CD14-positive monocyte (primary cell): ENCODE measurements around the gene TPX2. TPM values are rescaled to one million over a fixed set of nuclear protein-coding genes. Genes with fewer than 3 reads are reported as not detected.

Source experiments
- DNase-seq, 3 donors: peaks; one replicate each; pipeline ENCODE4 v3.0.0-alpha.2; 2011 to 2022
- H2AFZ ChIP-seq: 2 replicates; pipeline ENCODE4 v1.6.0; 2012; ENCODE audit warnings: mild to moderate bottlenecking, low read depth, low read length, inconsistent platforms; ENCODE audit not compliant: insufficient read depth, poor library complexity, severe bottlenecking
- H3K27ac ChIP-seq, 2 donors: 1 replicate in 1 of 2; 2 replicates in 1 of 2; pipeline ENCODE4 v1.5.1; 2012 to 2013; ENCODE audit warnings: low read length in 2 of 2, control low read depth in 1 of 2, inconsistent platforms in 1 of 2, low read depth in 1 of 2, mild to moderate bottlenecking in 1 of 2
- H3K27me3 ChIP-seq, 2 donors: one replicate each; pipeline versions ENCODE4 v1.6.0 to v1.6.1; 2011 to 2013; ENCODE audit warnings: low read length in 2 of 2; ENCODE audit not compliant: control insufficient read depth in 2 of 2, insufficient read depth in 2 of 2
- H3K36me3 ChIP-seq, 2 donors: replicated peaks in 1 of 2; 1 replicate in 1 of 2; 2 replicates in 1 of 2; pipeline versions ENCODE4 v1.5.1 to v1.6.1; 2012 to 2013; ENCODE audit warnings: low read length in 2 of 2, control low read depth in 1 of 2, inconsistent platforms in 1 of 2, mild to moderate bottlenecking in 1 of 2; ENCODE audit not compliant: insufficient read depth in 2 of 2, control insufficient read depth in 1 of 2
- H3K4me1 ChIP-seq, 2 donors: 1 replicate in 1 of 2; 2 replicates in 1 of 2; pipeline versions ENCODE4 v1.5.1 to v1.6.1; 2012 to 2013; ENCODE audit warnings: low read length in 2 of 2, control low read depth in 1 of 2, inconsistent platforms in 1 of 2, mild to moderate bottlenecking in 1 of 2, moderate library complexity in 1 of 2; ENCODE audit not compliant: insufficient read depth in 2 of 2, control insufficient read depth in 1 of 2
- H3K4me2 ChIP-seq: replicated peaks from 2 replicates; pipeline ENCODE3; 2012; ENCODE audit warnings: low read length, moderate library complexity, mild to moderate bottlenecking; ENCODE audit not compliant: poor library complexity, severe bottlenecking; ENCODE audit errors: extremely low read depth
- H3K4me3 ChIP-seq, 3 experiments: fragments of 200-600 bp in 1 of 3; sonication (generic) in 1 of 3; replicated peaks in 1 of 3; 1 replicate in 2 of 3; 2 replicates in 1 of 3; pipeline ENCODE4 v1.5.1; 2011 to 2013; ENCODE audit warnings: low read length in 3 of 3, mild to moderate bottlenecking in 3 of 3, control low read depth in 2 of 3, low read depth in 2 of 3, inconsistent platforms in 1 of 3, moderate library complexity in 1 of 3
- H3K79me2 ChIP-seq: 2 replicates; pipeline ENCODE4 v1.6.0; 2012; ENCODE audit warnings: mild to moderate bottlenecking, control low read depth, inconsistent platforms, low read length, moderate library complexity; ENCODE audit not compliant: insufficient read depth
- H3K9ac ChIP-seq: 2 replicates; pipeline ENCODE4 v1.6.0; 2017; ENCODE audit warnings: low read length, mild to moderate bottlenecking; ENCODE audit not compliant: insufficient read depth, poor library complexity, severe bottlenecking
- H3K9me3 ChIP-seq, 2 donors: replicated peaks in 1 of 2; 1 replicate in 1 of 2; 2 replicates in 1 of 2; pipeline versions ENCODE4 v1.5.1 to v1.6.1; 2012 to 2013; ENCODE audit warnings: low read length in 2 of 2, control low read depth in 1 of 2; ENCODE audit not compliant: control insufficient read depth in 1 of 2, insufficient read depth in 1 of 2
- H4K20me1 ChIP-seq: 2 replicates; pipeline ENCODE4 v1.6.0; 2012; ENCODE audit warnings: mild to moderate bottlenecking, low read length, control low read depth, moderate library complexity; ENCODE audit not compliant: insufficient read depth
- H3K27ac Mint-ChIP-seq, 7 donors: one replicate each; pipeline ENCODE4 v1.8.0; 2020; ENCODE audit warnings: mild to moderate bottlenecking in 7 of 7, mixed read lengths in 7 of 7, moderate library complexity in 6 of 7, inconsistent platforms in 2 of 7
- H3K27me3 Mint-ChIP-seq, 3 donors: one replicate each; pipeline ENCODE4 v1.8.0; 2021 to 2022; ENCODE audit warnings: low read depth in 3 of 3, mild to moderate bottlenecking in 3 of 3, mixed read lengths in 3 of 3, moderate library complexity in 3 of 3, inconsistent platforms in 1 of 3
- H3K36me3 Mint-ChIP-seq, 2 donors: one replicate each; pipeline ENCODE4 v1.8.0; 2020; ENCODE audit warnings: mixed read lengths in 2 of 2, inconsistent platforms in 1 of 2, mild to moderate bottlenecking in 1 of 2
- H3K4me1 Mint-ChIP-seq: one replicate; pipeline ENCODE4 v1.8.0; 2020; ENCODE audit warnings: mild to moderate bottlenecking, mixed read lengths
- H3K4me3 Mint-ChIP-seq, 2 donors: one replicate each; pipeline ENCODE4 v1.8.0; 2020; ENCODE audit warnings: mild to moderate bottlenecking in 2 of 2, mixed read lengths in 2 of 2, moderate library complexity in 1 of 2
- H3K9me3 Mint-ChIP-seq, 7 donors: one replicate each; pipeline ENCODE4 v1.8.0; 2020 to 2022; ENCODE audit warnings: mixed read lengths in 7 of 7, mild to moderate bottlenecking in 6 of 7, moderate library complexity in 6 of 7, inconsistent platforms in 2 of 7
- WGBS: methylation state at CpG from one replicate; pipeline ENCODE4 v1.1.5; 2013; ENCODE audit warnings: missing lambda C conversion rate; ENCODE audit not compliant: insufficient coverage; 5-methylcytosine and 5-hydroxymethylcytosine counted together
- intact Hi-C, 2 donors: fragments of 100-400 bp; cut with micrococcal nuclease; formaldehyde crosslinking; loops; one replicate each; pipeline versions ENCODE4 v1.15.0 to v1.15.1; 2023
- polyA plus RNA-seq, 3 donors: library from polyadenylated mRNA; depleted of rRNA in 1 of 3; unstranded in 2 of 3; stranded (reverse) in 1 of 3; fragments of 300-500 nt in 2 of 3; fragments of >200 nt in 1 of 3; fragmentation: Illumina TruSeq in 2 of 3; gene quantifications; 1 replicate in 2 of 3; 2 replicates in 1 of 3; pipeline ENCODE4 v1.2.3, GENCODE V29; 2012 to 2021
- TF ChIP-seq, protein P1 (sequence below): fragments of 200-600 bp; IDR thresholded peaks from one replicate; pipeline ENCODE4 v1.8.0; 2022; ENCODE audit warnings: antibody characterized with exemption, mild to moderate bottlenecking

TPX2 gene
- polyA plus RNA-seq, 3 donors: 0.06 TPM; not detected in 2

DNA sequence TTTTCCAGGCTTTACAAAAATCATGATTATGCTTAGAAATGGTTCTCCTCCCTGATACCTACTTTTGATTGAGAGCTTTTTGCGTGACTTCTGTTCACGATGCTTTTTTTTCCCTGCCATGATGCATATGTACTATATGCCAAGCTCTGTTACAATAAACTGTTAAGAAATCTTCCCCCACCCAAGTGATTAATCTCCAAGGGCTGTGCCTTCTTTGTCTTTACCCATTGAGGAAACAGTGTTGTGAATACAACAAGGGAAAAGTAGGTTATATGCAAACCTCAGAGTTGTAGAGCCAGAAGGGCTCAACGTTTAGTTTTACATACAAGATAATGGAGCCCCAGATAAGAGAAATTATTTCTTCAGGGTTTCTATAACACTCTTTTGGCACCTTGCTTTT lies 46.0 kb downstream of the TPX2 start:
- no peaks in the 10 kb centered on the region for H3K9me3 ChIP-seq
- TF ChIP-seq, protein P1, sequence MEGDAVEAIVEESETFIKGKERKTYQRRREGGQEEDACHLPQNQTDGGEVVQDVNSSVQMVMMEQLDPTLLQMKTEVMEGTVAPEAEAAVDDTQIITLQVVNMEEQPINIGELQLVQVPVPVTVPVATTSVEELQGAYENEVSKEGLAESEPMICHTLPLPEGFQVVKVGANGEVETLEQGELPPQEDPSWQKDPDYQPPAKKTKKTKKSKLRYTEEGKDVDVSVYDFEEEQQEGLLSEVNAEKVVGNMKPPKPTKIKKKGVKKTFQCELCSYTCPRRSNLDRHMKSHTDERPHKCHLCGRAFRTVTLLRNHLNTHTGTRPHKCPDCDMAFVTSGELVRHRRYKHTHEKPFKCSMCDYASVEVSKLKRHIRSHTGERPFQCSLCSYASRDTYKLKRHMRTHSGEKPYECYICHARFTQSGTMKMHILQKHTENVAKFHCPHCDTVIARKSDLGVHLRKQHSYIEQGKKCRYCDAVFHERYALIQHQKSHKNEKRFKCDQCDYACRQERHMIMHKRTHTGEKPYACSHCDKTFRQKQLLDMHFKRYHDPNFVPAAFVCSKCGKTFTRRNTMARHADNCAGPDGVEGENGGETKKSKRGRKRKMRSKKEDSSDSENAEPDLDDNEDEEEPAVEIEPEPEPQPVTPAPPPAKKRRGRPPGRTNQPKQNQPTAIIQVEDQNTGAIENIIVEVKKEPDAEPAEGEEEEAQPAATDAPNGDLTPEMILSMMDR: no peak

GRCh38 chr20:31788578-31788977 lies 49.5 kb downstream of the TPX2 start:
- no peak overlapping the region for H3K4me3 Mint-ChIP-seq
- no peaks in the 10 kb centered on the region for H3K27me3 Mint-ChIP-seq
- Histone ChIP-seq H3K27me3 (no peaks in the 10 kb centered on the region), H3K4me1 (no peaks in the 10 kb centered on the region), H3K4me3 (no peak overlapping the region), H3K36me3 (peaks cover 75 to 100% of the 10 kb centered on the region in 2 donors), H3K9ac (no peak overlapping the region), H3K4me2 (no peak overlapping the region), H3K9me3 (no peaks in the 10 kb centered on the region), H4K20me1 (no peaks in the 10 kb centered on the region), H3K79me2 (peaks cover 5% of the 10 kb centered on the region), H2AFZ (no peak overlapping the region), H3K27ac (no peak overlapping the region)
- H3K36me3 Mint-ChIP-seq: peaks cover 58% of the 10 kb centered on the region in 2 donors
- intact Hi-C loops: no loop called here
- TF ChIP-seq, protein P1: no peak
- DNase-seq: no peak
- H3K27ac Mint-ChIP-seq: peak overlapping the region in 3 of 7 donors; percentile 21 to 75 (median 26)
- no peaks in the 10 kb centered on the region for H3K4me1 Mint-ChIP-seq
- 88% methylated on average over 1 of the region's 3 CpGs for WGBS
- H3K9me3 Mint-ChIP-seq: no peaks in the 10 kb centered on the region

More for the DNA sequence above, 46.0 kb downstream of the TPX2 start:
- Mint-ChIP-seq H3K36me3 (peaks cover 64 to 83% of the 10 kb centered on the region in 2 donors), H3K27me3 (no peaks in the 10 kb centered on the region), H3K4me1 (no peaks in the 10 kb centered on the region), H3K4me3 (no peak overlapping the region), H3K27ac (no peak overlapping the region), H3K9me3 (no peaks in the 10 kb centered on the region)
- no peak for DNase-seq
- no peaks in the 10 kb centered on the region for H4K20me1 ChIP-seq
- H2AFZ ChIP-seq: no peak overlapping the region
- no peaks in the 10 kb centered on the region for H3K27me3 ChIP-seq
- peaks cover 4% of the 10 kb centered on the region for H3K79me2 ChIP-seq
- intact Hi-C loops: no loop called here
- WGBS: no CpG with 5 or more reads among the region's 3 CpGs
- no peak overlapping the region for H3K27ac ChIP-seq
- no peak overlapping the region for H3K9ac ChIP-seq
- H3K4me2 ChIP-seq: no peak overlapping the region
- H3K4me1 ChIP-seq: no peaks in the 10 kb centered on the region
- no peak overlapping the region for H3K4me3 ChIP-seq
- H3K36me3 ChIP-seq: peaks cover 72 to 97% of the 10 kb centered on the region in 2 donors
